ENCODE results near the gene RGS7BP. TPM values are rescaled to one million over a fixed set of nuclear protein-coding genes. Genes with fewer than 3 reads are reported as not detected.

Gene RGS7BP
- total and polyA plus RNA-seq, 4 donors, result 0.04 to 3.3 (median 1.4) TPM

DNA sequence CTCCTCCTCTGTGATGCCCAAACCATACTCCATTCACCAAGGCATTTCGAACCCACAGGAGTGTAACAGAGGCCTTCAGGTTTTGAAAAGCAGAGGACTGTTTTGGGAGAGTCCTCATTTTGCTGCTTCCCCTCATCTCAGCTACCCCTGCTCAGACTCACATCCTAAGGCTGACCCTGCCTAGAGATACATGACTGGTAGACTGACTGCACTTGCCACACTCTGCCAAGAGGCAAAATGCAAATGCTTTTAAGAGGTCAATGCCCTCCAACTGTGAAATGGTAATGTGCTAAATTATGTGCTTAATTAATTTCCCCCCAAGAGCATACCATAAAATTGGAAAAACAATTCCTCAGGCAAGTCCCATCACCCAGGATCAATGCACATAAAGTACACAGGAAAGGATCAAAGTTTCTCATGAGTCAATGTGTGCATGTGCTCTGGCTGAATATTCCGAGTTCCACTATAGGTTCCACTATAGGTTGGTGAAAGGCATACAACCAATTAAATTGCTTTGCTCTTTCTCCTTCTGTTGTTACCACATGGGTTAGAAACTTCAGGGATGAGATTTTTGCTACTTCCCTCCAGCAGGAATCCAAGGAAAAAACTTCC, 87.0 kb downstream of the RGS7BP start:
- peaks cover 0 to 5% (median 2%) of the 10 kb centered on the region in 5 donors for H3K4me1 ChIP-seq (ENCODE audit: control insufficient read depth in 5 of 5, insufficient read depth in 5 of 5, low read length in 5 of 5)
- DNase-seq, result no peak
- no peaks in the 10 kb centered on the region for H3K27me3 ChIP-seq (ENCODE audit: control insufficient read depth in 3 of 3, insufficient read depth in 3 of 3, low read length in 2 of 3)
- ATAC-seq (ENCODE audit: insufficient read depth, low FRiP score), result no peak
- no peak overlapping the region for H3K4me3 ChIP-seq
- no peak overlapping the region for H3K27ac ChIP-seq (ENCODE audit: low read depth in 1 of 2, low read length in 1 of 2)
- no peak overlapping the region for H3K9ac ChIP-seq (ENCODE audit: insufficient read depth in 1 of 2, low read length in 2 of 2)
- H3K9me3 ChIP-seq (ENCODE audit: control insufficient read depth in 4 of 4, insufficient read depth in 3 of 4, low read length in 3 of 4), result no peaks in the 10 kb centered on the region
- WGBS, 2 donors, result 38 to 62% methylated on average over 2 of the region's 2 CpGs
- TF ChIP-seq, protein P1, sequence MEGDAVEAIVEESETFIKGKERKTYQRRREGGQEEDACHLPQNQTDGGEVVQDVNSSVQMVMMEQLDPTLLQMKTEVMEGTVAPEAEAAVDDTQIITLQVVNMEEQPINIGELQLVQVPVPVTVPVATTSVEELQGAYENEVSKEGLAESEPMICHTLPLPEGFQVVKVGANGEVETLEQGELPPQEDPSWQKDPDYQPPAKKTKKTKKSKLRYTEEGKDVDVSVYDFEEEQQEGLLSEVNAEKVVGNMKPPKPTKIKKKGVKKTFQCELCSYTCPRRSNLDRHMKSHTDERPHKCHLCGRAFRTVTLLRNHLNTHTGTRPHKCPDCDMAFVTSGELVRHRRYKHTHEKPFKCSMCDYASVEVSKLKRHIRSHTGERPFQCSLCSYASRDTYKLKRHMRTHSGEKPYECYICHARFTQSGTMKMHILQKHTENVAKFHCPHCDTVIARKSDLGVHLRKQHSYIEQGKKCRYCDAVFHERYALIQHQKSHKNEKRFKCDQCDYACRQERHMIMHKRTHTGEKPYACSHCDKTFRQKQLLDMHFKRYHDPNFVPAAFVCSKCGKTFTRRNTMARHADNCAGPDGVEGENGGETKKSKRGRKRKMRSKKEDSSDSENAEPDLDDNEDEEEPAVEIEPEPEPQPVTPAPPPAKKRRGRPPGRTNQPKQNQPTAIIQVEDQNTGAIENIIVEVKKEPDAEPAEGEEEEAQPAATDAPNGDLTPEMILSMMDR (IDR thresholded peaks at IDR 0.05; ENCODE audit: control extremely low read depth, extremely low read depth), result no peak
- H3K36me3 ChIP-seq (ENCODE audit: control insufficient read depth in 4 of 4, insufficient read depth in 4 of 4, low read length in 4 of 4), result no peaks in the 10 kb centered on the region

DNA sequence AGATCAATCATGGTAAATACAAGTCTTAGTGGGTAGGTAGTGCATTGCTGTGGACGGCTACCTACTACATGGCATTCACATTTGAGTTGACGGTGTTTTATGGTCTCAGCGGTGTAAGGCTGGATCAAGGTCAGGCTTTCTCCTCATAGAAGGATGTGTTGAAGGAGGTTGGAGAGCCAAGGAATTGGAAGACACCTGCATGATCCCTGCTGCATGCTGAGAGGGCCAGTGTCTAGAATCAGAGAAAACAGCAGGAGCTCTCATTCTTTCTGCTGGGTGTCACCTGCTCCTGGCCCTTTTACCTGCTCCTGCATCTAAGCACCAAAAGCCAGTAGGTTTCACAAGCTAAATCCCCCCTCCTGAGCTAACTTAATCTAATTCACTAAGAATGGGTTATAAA, 88.2 kb downstream of the RGS7BP start:
- Histone ChIP-seq H3K9me3 (ENCODE audit: control insufficient read depth in 4 of 4, insufficient read depth in 3 of 4, low read length in 3 of 4) (no peaks in the 10 kb centered on the region), H3K9ac (ENCODE audit: insufficient read depth in 1 of 2, low read length in 2 of 2) (no peak overlapping the region), H3K4me3 (no peak overlapping the region), H3K36me3 (ENCODE audit: control insufficient read depth in 4 of 4, insufficient read depth in 4 of 4, low read length in 4 of 4) (no peaks in the 10 kb centered on the region), H3K4me1 (ENCODE audit: control insufficient read depth in 5 of 5, insufficient read depth in 5 of 5, low read length in 5 of 5) (peaks cover 0 to 5% (median 2%) of the 10 kb centered on the region in 5 donors), H3K27ac (ENCODE audit: low read depth in 1 of 2, low read length in 1 of 2) (no peak overlapping the region), H3K27me3 (ENCODE audit: control insufficient read depth in 3 of 3, insufficient read depth in 3 of 3, low read length in 2 of 3) (no peaks in the 10 kb centered on the region)
- no peak for ATAC-seq (ENCODE audit: insufficient read depth, low FRiP score)
- TF ChIP-seq, protein P1 (IDR thresholded peaks at IDR 0.05; ENCODE audit: control extremely low read depth, extremely low read depth), result no peak
- 79 to 96% methylated on average over 3 of the region's 3 CpGs for WGBS, 2 donors
- DNase-seq, result no peak

DNA sequence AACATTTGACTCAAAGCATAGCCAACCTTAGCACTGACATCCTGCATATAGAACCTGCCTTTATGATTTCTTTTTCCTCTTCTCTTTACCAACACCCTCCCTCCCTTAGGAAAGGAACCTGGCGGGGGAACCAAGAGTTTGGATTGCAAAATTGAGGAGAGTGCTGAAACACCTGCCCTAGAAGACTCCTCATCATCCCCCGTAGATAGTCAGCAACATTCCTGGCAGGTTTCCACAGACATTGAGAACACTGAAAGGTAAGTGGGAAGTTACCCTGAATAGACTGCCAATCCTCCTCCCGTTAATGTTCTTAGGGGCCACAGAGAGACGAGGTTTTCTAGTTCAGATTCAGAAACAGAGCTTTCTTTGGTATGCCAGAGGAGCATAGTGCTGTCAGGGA, 88.8 kb downstream of the RGS7BP start:
- Histone ChIP-seq H3K4me3 (no peak overlapping the region), H3K9ac (ENCODE audit: insufficient read depth in 1 of 2, low read length in 2 of 2) (no peak overlapping the region), H3K36me3 (ENCODE audit: control insufficient read depth in 4 of 4, insufficient read depth in 4 of 4, low read length in 4 of 4) (no peaks in the 10 kb centered on the region), H3K27me3 (ENCODE audit: control insufficient read depth in 3 of 3, insufficient read depth in 3 of 3, low read length in 2 of 3) (no peaks in the 10 kb centered on the region), H3K27ac (ENCODE audit: low read depth in 1 of 2, low read length in 1 of 2) (no peak overlapping the region), H3K9me3 (ENCODE audit: control insufficient read depth in 4 of 4, insufficient read depth in 3 of 4, low read length in 3 of 4) (no peaks in the 10 kb centered on the region), H3K4me1 (ENCODE audit: control insufficient read depth in 5 of 5, insufficient read depth in 5 of 5, low read length in 5 of 5) (peaks cover 0 to 5% (median 2%) of the 10 kb centered on the region in 5 donors)
- 69 to 81% methylated on average over 4 of the region's 4 CpGs for WGBS, 2 donors
- DNase-seq (no peak), ATAC-seq (ENCODE audit: insufficient read depth, low FRiP score) (no peak)
- TF ChIP-seq, protein P1 (IDR thresholded peaks at IDR 0.05; ENCODE audit: control extremely low read depth, extremely low read depth), result no peak
